Body of pancreas (tissue), 4 donors: ENCODE measurements around the gene IL17C.

Experiments
- CTCF ChIP-seq, 7 experiments: fragments of 450-650 bp in 4 of 7; fragments of 200-600 bp in 3 of 7; sonication (generic) in 3 of 7; IDR thresholded peaks; one replicate each; pipeline ENCODE4 v1.5.1; 2016 to 2019; ENCODE audit warnings: antibody characterized with exemption in 7 of 7
- POLR2A ChIP-seq, 3 donors: fragments of 450-650 bp; IDR thresholded peaks; one replicate each; pipeline ENCODE4 v1.6.1; 2016; ENCODE audit warnings: antibody characterized with exemption in 3 of 3, mild to moderate bottlenecking in 2 of 3

- TF ChIP-seq POLR2A (IDR thresholded peaks at IDR 0.05) (no peak), CTCF (IDR thresholded peaks at IDR 0.05) (no peak)
Observed at GRCh38 chr16:88671806-88672205, 33.4 kb downstream of the IL17C start.
